Activated CD4-positive, alpha-beta T cell treated with anti-CD3 and anti-CD28 coated beads for 4 hours (primary cell): ENCODE measurements around the gene PHTF2.
A peak's percentile ranks its signal among the peaks of the same experiment; 100 is the strongest.

Experiments used
- DNase-seq, 2 donors: peaks; one replicate each; pipeline ENCODE4 v3.0.0-alpha.2; 2020

Gene PHTF2

DNA sequence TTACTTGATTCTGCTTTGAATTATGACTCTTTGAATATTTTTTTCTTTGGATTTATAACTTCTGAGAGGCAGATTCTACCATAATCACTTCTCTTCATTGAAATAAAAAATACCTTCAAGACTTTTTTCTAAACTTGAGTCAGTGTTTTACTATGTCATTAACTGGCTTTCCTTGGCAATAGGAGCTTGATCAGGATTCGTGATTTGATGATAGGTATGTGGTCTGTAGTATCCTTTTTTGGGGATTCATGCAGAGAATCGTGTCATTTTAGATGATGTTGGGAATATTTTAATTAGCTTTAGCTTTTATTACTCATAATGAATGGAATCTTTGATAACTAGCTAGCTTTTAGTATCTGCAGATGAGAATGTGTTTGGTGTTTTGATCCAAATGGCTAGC is 83.3 kb downstream of the PHTF2 start:
- DNase-seq, result no peak

DNA sequence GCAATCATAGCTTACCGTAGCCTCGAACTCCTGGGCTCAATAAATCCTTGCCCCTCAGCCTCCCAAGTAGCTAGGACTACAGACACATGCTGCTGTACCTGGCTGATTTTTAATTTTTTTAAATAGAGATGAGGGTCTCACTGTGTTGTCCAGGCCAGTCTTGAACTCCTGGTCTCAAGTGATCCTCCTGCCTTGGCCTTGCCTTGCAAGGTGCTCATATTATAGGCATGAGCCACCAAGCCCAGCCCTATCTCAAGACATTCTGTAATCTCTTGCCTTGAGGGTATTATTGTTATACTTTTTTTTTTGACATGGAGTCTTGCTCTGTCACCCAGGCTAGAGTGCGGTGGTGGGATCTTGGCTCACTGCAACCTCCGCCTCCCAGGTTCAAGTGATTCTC is 86.6 kb downstream of the PHTF2 start:
- no peak for DNase-seq

DNA sequence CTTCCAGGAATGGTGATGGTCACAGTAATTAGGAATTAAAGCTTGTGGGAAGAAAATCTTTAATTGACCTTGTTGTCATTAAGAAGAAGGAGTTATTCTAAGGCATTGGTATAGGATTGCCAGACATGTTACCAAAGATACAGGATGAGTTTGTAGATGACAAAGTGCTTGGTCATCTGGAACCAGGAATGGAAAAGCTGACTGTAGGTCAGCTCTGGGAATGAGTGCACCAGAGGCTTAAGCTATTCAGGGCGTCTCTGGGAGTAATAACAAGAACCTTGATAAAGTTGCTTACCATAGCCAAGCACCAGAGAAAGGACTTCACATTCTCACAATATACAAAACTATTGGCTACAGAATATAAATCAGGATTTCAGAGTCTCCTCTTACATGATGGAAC is 89.0 kb downstream of the PHTF2 start:
- DNase-seq, result no peak

GRCh38 chr7:77888998-77889397 is 90.4 kb downstream of the PHTF2 start:
- no peak for DNase-seq

GRCh38 chr7:77893813-77894212 is 95.2 kb downstream of the PHTF2 start:
- DNase-seq, result no peak

GRCh38 chr7:77894574-77895091 is 96.1 kb downstream of the PHTF2 start:
- no peak for DNase-seq

DNA sequence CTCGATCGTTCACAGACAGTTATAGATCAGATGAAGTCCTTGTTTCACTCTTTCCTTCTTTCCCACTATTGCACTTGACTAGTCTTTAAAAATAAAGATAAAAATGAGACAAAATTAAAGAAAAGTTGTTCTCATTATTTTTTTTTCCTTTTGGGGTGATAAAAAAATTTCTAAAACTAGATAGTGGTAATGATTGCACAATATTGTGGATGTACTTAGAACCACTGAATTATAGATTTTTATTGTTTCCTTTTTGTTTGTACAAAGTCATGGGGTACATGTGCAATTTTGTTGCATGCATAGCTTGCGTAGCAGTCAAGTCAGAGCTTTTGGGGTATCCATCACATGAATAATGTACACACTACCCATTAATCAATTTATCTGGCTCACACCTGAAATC is 97.3 kb downstream of the PHTF2 start:
- no peak for DNase-seq

GRCh38 chr7:77897004-77897547 is 98.5 kb downstream of the PHTF2 start:
- no peak for DNase-seq

GRCh38 chr7:77899516-77899915 is 100.9 kb downstream of the PHTF2 start:
- no peak for DNase-seq

- peak in 1 of 2 donors; percentile 1 for DNase-seq
Measured at GRCh38 chr7:77903597-77903996, 105.0 kb downstream of the PHTF2 start.

- no peak for DNase-seq
Measured at GRCh38 chr7:77904252-77904651, 105.7 kb downstream of the PHTF2 start.

DNA sequence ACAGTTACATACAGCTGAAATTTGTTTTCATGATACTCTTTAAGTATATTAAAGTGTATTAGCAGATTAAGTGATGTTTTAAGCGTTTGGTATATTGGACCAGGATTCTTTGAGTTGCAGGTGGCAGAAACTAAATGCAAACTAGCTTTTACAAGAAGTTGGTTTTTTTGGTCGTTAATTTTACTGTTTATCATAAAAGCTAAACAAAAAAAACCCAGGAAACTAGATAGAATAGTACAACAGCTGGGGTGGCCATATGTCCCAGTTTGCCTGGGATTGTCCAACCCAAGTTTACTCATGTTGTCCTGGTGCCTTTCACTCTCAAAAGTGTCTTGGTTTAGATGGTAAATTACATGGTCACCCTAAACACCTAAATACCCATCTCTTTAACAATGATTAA is 108.7 kb downstream of the PHTF2 start:
- DNase-seq, result no peak

- no peak for DNase-seq
Measured at GRCh38 chr7:77908664-77909063, 110.1 kb downstream of the PHTF2 start.

DNA sequence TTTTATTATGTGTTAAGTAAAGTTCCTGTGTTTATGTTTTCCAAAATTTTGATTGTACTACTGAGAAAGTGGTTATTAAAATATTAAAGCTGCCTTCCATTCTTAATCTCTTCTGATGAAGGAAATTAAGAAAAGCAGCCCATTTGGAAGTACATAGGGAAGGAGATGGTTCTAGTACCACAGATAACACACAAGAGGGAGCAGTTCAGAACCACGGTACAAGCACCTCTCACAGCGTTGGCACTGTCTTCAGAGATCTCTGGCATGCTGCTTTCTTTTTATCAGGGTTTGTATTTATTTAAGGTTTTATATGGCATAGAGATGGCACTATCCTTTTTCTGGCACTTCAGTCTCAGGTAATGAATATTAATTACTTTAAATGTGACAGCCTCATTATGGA is 111.6 kb downstream of the PHTF2 start:
- DNase-seq, result no peak

GRCh38 chr7:77912293-77912692 is 113.7 kb downstream of the PHTF2 start:
- no peak for DNase-seq

GRCh38 chr7:77913977-77914607 is 115.5 kb downstream of the PHTF2 start:
- no peak for DNase-seq

GRCh38 chr7:77917500-77918262 is 119.1 kb downstream of the PHTF2 start:
- DNase-seq, result no peak

GRCh38 chr7:77918676-77919075 is 120.1 kb downstream of the PHTF2 start:
- DNase-seq, result no peak

- no peak for DNase-seq
Measured at GRCh38 chr7:77923419-77923818, 124.8 kb downstream of the PHTF2 start.

DNA sequence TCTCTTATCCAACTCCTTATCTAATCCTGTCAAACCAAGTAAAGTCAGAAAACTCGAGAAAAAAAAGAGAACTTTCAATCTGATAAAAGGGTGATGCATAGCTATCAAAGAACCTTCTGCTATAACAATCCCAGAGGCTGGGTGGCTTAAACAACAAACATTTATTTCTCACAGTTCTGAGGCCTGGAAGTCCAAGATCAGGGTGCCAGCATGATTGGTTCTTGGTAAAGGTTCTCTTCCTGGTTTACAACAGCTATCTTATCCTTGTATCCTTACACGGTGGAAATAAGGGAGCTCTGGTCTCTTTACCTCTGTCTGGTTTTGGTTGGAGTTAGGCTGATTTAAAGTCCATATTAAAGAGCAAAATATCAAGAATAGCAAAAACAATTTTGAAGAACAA is 131.9 kb downstream of the PHTF2 start:
- no peak for DNase-seq

GRCh38 chr7:77931841-77932240 is 133.3 kb downstream of the PHTF2 start:
- no peak for DNase-seq

- DNase-seq, result no peak
Measured at GRCh38 chr7:77933394-77933793, 134.8 kb downstream of the PHTF2 start.

- DNase-seq, result no peak
Measured at GRCh38 chr7:77935652-77936348, 137.2 kb downstream of the PHTF2 start.

- no peak for DNase-seq
Measured at GRCh38 chr7:77940647-77941046, 142.1 kb downstream of the PHTF2 start.
